LNCAP (cell line): ENCODE results near the gene BCL7C.

ENCODE experiments used
- CTCF ChIP-seq: fragments of 450-650 bp; IDR thresholded peaks from 2 replicates; pipeline ENCODE4 v1.5.1; 2017; ENCODE audit warnings: mild to moderate bottlenecking

Gene BCL7C

GRCh38 chr16:30886145-30886544, 7.7 kb downstream of the BCL7C start:
- TF ChIP-seq CTCF: no peak

- no peak for TF ChIP-seq CTCF
These were observed 8.7 kb downstream of the BCL7C start for GRCh38 chr16:30885196-30885595.

GRCh38 chr16:30884760-30885159, 9.1 kb downstream of the BCL7C start:
- no peak for TF ChIP-seq CTCF

- TF ChIP-seq CTCF: no peak
These were observed 11.2 kb downstream of the BCL7C start for GRCh38 chr16:30882429-30883310.

GRCh38 chr16:30876867-30877266, 17.0 kb downstream of the BCL7C start:
- TF ChIP-seq CTCF: no peak

- no peak for TF ChIP-seq CTCF
These were observed 17.7 kb downstream of the BCL7C start for GRCh38 chr16:30875871-30876801.

GRCh38 chr16:30874821-30875717, 18.8 kb downstream of the BCL7C start:
- no peak for TF ChIP-seq CTCF
